IPS DF 4.7 (cell line): ENCODE results near the gene OR52E1.
"Not testable (repeated sequence)": the region's sequence is repeated elsewhere in the genome, so short reads cannot be mapped to it uniquely, and the experiment has no call there.

Experiments used
- DNase-seq: peaks from one replicate; pipeline ENCODE4 v3.0.0-alpha.2; 2013; ENCODE audit warnings: low spot score; ENCODE audit errors: extremely low read depth

The OR52E1 gene

GRCh38 chr11:5069272-5069671 is at the start of gene OR52E1:
TSS of gene OR52E1 (plus strand) at chr11:5069572.
- no peak for DNase-seq

GRCh38 chr11:5021996-5022395 is 47.4 kb upstream of the OR52E1 start:
- DNase-seq, result no peak

GRCh38 chr11:5036669-5037068 is 32.7 kb upstream of the OR52E1 start:
- no peak for DNase-seq

- no peak for DNase-seq
Measured at GRCh38 chr11:5037926-5038325, 31.4 kb upstream of the OR52E1 start.

- no peak for DNase-seq
Measured at GRCh38 chr11:5038341-5038740, 31.0 kb upstream of the OR52E1 start.

GRCh38 chr11:5040876-5041275 is 28.5 kb upstream of the OR52E1 start:
- DNase-seq, result no peak

GRCh38 chr11:5042091-5042490 is 27.3 kb upstream of the OR52E1 start:
- DNase-seq, result no peak

- DNase-seq, result no peak
Measured at GRCh38 chr11:5043380-5043779, 26.0 kb upstream of the OR52E1 start.

- no peak for DNase-seq
Measured at GRCh38 chr11:5046226-5046625, 23.1 kb upstream of the OR52E1 start, which contains the start of gene OR52J3. TSS of gene OR52J3 (plus strand) at chr11:5046526. CDS start at chr11:5046526, 0 bp downstream.

- no peak for DNase-seq
Measured at GRCh38 chr11:5046754-5047330, 22.5 kb upstream of the OR52E1 start.

- DNase-seq, result not testable (repeated sequence)
Measured at GRCh38 chr11:5058679-5059078, 10.7 kb upstream of the OR52E1 start.

GRCh38 chr11:5059391-5059790 is 10.0 kb upstream of the OR52E1 start, which contains the start of gene OR52E2:
TSS of gene OR52E2 (minus strand) at chr11:5059627. CDS start at chr11:5059627, 0 bp downstream.
- no peak for DNase-seq

GRCh38 chr11:5065027-5065426 is 4.3 kb upstream of the OR52E1 start:
- DNase-seq, result no peak

- DNase-seq, result no peak
Measured at GRCh38 chr11:5071799-5072198, 2.4 kb downstream of the OR52E1 start.

- DNase-seq, result no peak
Measured at GRCh38 chr11:5081405-5081804, 12.0 kb downstream of the OR52E1 start.

- DNase-seq, result no peak
Measured at GRCh38 chr11:5083602-5084001, 14.2 kb downstream of the OR52E1 start.

- DNase-seq, result no peak
Measured at GRCh38 chr11:5088556-5088955, 19.2 kb downstream of the OR52E1 start.

GRCh38 chr11:5090668-5091067 is 21.3 kb downstream of the OR52E1 start:
- no peak for DNase-seq

GRCh38 chr11:5092821-5093585 is 23.6 kb downstream of the OR52E1 start:
- no peak for DNase-seq

- no peak for DNase-seq
Measured at GRCh38 chr11:5096011-5096410, 26.6 kb downstream of the OR52E1 start.

- no peak for DNase-seq
Measured at GRCh38 chr11:5102246-5102645, 32.9 kb downstream of the OR52E1 start.

- DNase-seq, result no peak
Measured at GRCh38 chr11:5103066-5103465, 33.7 kb downstream of the OR52E1 start.

GRCh38 chr11:5107285-5107684 is 37.9 kb downstream of the OR52E1 start:
- no peak for DNase-seq
